Neuronal stem cell (in vitro differentiated cells): ENCODE measurements around the gene MTX1.
"Not testable (repeated sequence)": the region's sequence is repeated elsewhere in the genome, so short reads cannot be mapped to it uniquely, and the experiment has no call there.

Experiments
- DNase-seq: peaks from one replicate; pipeline ENCODE4 v3.0.0-alpha.2; 2013; ENCODE audit warnings: low spot score
- H2AFZ ChIP-seq: one replicate; pipeline ENCODE4 v1.6.1; 2013; ENCODE audit warnings: mild to moderate bottlenecking, low read length, inconsistent platforms
- H2AK5ac ChIP-seq: 2 replicates; pipeline ENCODE4 v1.6.1; 2013; ENCODE audit warnings: low read depth, mild to moderate bottlenecking, inconsistent platforms, low read length, moderate library complexity, mixed read lengths
- H2BK120ac ChIP-seq: 2 replicates; pipeline ENCODE4 v1.6.1; 2013; ENCODE audit warnings: low read depth, mild to moderate bottlenecking, inconsistent platforms, low read length, moderate library complexity, mixed read lengths
- H2BK12ac ChIP-seq: one replicate; pipeline ENCODE4 v1.6.1; 2013; ENCODE audit warnings: low read length, inconsistent platforms
- H2BK15ac ChIP-seq: 2 replicates; pipeline ENCODE4 v1.6.1; 2013; ENCODE audit warnings: mild to moderate bottlenecking, low read length, inconsistent platforms, mixed read lengths
- H2BK5ac ChIP-seq: one replicate; pipeline ENCODE4 v1.6.1; 2013; ENCODE audit warnings: inconsistent platforms, mild to moderate bottlenecking, low read length, moderate library complexity
- H3K14ac ChIP-seq: one replicate; pipeline ENCODE4 v1.6.1; 2013; ENCODE audit warnings: low read length, inconsistent platforms
- H3K18ac ChIP-seq: 2 replicates; pipeline ENCODE4 v1.6.1; 2013; ENCODE audit warnings: low read length, inconsistent platforms
- H3K23ac ChIP-seq: 2 replicates; pipeline ENCODE4 v1.6.1; 2013; ENCODE audit warnings: low read depth, mild to moderate bottlenecking, mixed read lengths, low read length, inconsistent platforms; ENCODE audit not compliant: poor library complexity
- H3K27ac ChIP-seq: replicated peaks from 3 replicates; pipeline ENCODE4 v1.5.1; 2013; ENCODE audit warnings: low read length, inconsistent platforms
- H3K27me3 ChIP-seq, 3 experiments: 2 replicates each; pipeline ENCODE4 v1.6.1; 2013; ENCODE audit warnings: low read length in 3 of 3, mild to moderate bottlenecking in 2 of 3, inconsistent platforms in 1 of 3, low read depth in 1 of 3, mixed read lengths in 1 of 3, moderate library complexity in 1 of 3; ENCODE audit not compliant: control insufficient read depth in 3 of 3, insufficient read depth in 3 of 3
- H3K36me3 ChIP-seq, 2 donors: replicated peaks in 1 of 2; 2 replicates each; pipeline ENCODE4 v1.6.1; 2013; ENCODE audit warnings: low read length in 2 of 2; ENCODE audit not compliant: control insufficient read depth in 2 of 2, insufficient read depth in 2 of 2
- H3K4ac ChIP-seq: 2 replicates; pipeline ENCODE4 v1.6.1; 2013; ENCODE audit warnings: inconsistent platforms, mild to moderate bottlenecking, low read length, moderate library complexity
- H3K4me1 ChIP-seq, 2 donors: 1 replicate in 1 of 2; 2 replicates in 1 of 2; pipeline ENCODE4 v1.6.1; 2013; ENCODE audit warnings: low read length in 2 of 2, low read depth in 1 of 2; ENCODE audit not compliant: control insufficient read depth in 2 of 2, insufficient read depth in 1 of 2
- H3K4me2 ChIP-seq: one replicate; pipeline ENCODE4 v1.6.1; 2013; ENCODE audit warnings: mild to moderate bottlenecking, low read length, inconsistent platforms; ENCODE audit not compliant: insufficient read depth, poor library complexity, severe bottlenecking
- H3K4me3 ChIP-seq, 2 donors: 2 replicates each; pipeline ENCODE4 v1.5.1; 2013; ENCODE audit warnings: low read length in 2 of 2, mild to moderate bottlenecking in 2 of 2, inconsistent platforms in 1 of 2, moderate library complexity in 1 of 2
- H3K79me1 ChIP-seq: one replicate; pipeline ENCODE4 v1.6.1; 2013; ENCODE audit warnings: low read depth, mild to moderate bottlenecking, inconsistent platforms, low read length, moderate library complexity
- H3K9ac ChIP-seq: one replicate; pipeline ENCODE4 v1.6.1; 2013; ENCODE audit warnings: mild to moderate bottlenecking, low read depth, low read length, inconsistent platforms; ENCODE audit not compliant: poor library complexity
- H3K9me3 ChIP-seq, 2 donors: replicated peaks in 1 of 2; 2 replicates each; pipeline versions ENCODE3 to v1.6.1; 2013; ENCODE audit warnings: low read length in 2 of 2, mild to moderate bottlenecking in 2 of 2, inconsistent platforms in 1 of 2, low read depth in 1 of 2, mixed read lengths in 1 of 2, moderate library complexity in 1 of 2; ENCODE audit not compliant: control insufficient read depth in 2 of 2, insufficient read depth in 1 of 2
- H4K8ac ChIP-seq: one replicate; pipeline ENCODE4 v1.6.1; 2013; ENCODE audit warnings: low read depth, mild to moderate bottlenecking, inconsistent platforms, low read length, moderate library complexity
- H4K91ac ChIP-seq: one replicate; pipeline ENCODE4 v1.6.1; 2013; ENCODE audit warnings: low read length, low read depth, mild to moderate bottlenecking, inconsistent platforms; ENCODE audit not compliant: poor library complexity
- WGBS, 2 donors: extraction: QIAGEN DNeasy Blood & Tissue Kit; methylation state at CpG; one replicate each; pipeline ENCODE4 v1.1.7; 2013; ENCODE audit warnings: missing lambda C conversion rate in 2 of 2, mixed read lengths in 1 of 2; ENCODE audit not compliant: insufficient read length in 2 of 2, insufficient replicate concordance in 1 of 2; ENCODE audit errors: extremely low coverage in 2 of 2; 5-methylcytosine and 5-hydroxymethylcytosine counted together

Gene MTX1

DNA sequence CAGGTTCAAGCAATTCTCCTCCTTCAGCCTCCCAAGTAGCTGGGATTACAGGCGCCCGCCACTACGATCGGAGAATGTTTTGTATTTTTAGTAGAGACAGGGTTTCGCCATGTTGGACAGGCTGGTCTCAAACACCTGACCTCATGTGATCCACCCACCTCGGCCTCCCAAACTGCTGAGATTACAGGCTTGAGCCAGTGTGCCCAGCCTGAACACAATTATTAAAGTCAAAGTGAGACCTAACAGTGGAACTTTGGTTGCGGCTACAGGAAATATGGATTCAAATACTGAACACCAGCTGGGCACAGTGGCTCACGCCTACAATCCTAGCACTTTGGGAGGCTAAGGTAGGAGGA lies 16.9 kb downstream of the MTX1 start:
- not testable (repeated sequence) for H3K79me1 ChIP-seq, DNase-seq, H2AFZ ChIP-seq, H2BK120ac ChIP-seq, H4K8ac ChIP-seq, H3K4ac ChIP-seq, H3K27me3 ChIP-seq, H3K9ac ChIP-seq, H3K27ac ChIP-seq, H2BK12ac ChIP-seq, H2BK15ac ChIP-seq, H2BK5ac ChIP-seq, H3K18ac ChIP-seq, H2AK5ac ChIP-seq, H3K4me2 ChIP-seq, H4K91ac ChIP-seq, H3K9me3 ChIP-seq
- Histone ChIP-seq H3K23ac (peak overlapping the region; percentile 18), H3K14ac (peak overlapping the region; percentile 6), H3K36me3 (peaks cover 3 to 39% of the 10 kb centered on the region in 2 donors), H3K4me1 (peaks cover 12% of the 10 kb centered on the region in 2 donors), H3K4me3 (peak overlapping the region in 1 of 2 donors; percentile 60)
- no CpG with 5 or more reads among the region's 8 CpGs for WGBS, 2 donors

DNA sequence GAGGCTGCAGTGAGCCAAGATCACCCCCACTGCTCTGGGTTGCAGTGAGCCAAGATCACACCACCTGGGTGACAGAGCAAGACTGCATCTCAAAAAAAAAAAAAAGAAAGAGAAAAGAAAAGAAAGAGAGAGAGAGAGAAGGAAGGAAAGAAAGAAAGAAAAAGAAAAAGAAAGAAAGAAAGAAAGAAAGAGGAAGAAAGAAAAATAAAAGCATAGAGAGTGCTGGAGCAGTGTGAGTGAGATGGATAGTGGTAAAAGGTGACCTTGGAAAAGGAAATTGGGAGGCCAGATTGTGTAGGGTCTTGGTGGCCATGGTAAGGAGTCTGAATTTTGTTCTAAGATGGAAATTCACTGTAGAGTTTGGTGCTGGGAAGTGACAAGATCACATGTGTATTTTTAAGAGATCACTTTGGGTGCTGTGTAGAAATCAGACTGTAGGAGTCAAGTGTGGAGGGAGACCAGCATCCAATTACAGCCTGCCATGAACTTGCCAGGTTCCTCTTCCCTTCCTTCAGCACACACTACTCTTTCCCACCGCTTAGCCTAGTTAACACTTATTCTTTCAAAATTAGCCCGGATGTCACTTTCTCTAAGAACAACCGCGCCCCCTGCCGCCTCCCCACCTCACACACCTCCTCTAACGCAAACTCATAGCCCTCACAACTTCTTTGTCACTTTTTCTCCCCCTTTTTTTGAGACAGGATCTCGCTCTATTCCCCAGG lies 17.9 kb downstream of the MTX1 start:
- Histone ChIP-seq H3K36me3 (peaks cover 3 to 35% of the 10 kb centered on the region in 2 donors), H3K27ac (peak overlapping the region; percentile 80), H3K14ac (no peak overlapping the region), H3K79me1 (peaks cover 3% of the 10 kb centered on the region), H2BK5ac (no peak overlapping the region), H3K4me3 (peak overlapping the region; percentile 60 to 82), H4K91ac (no peak overlapping the region), H3K9ac (no peak overlapping the region), H3K4ac (no peak overlapping the region), H3K4me1 (peaks cover 12% of the 10 kb centered on the region in 2 donors), H3K18ac (no peak overlapping the region), H3K23ac (no peak overlapping the region), H2BK120ac (no peak overlapping the region), H3K4me2 (peak overlapping the region; percentile 48), H2BK12ac (no peak overlapping the region), H2AK5ac (no peak overlapping the region), H3K9me3 (no peaks in the 10 kb centered on the region), H2AFZ (peak overlapping the region; percentile 59), H4K8ac (no peak overlapping the region), H2BK15ac (no peak overlapping the region), H3K27me3 (no peaks in the 10 kb centered on the region)
- WGBS, 2 donors: no CpG with 5 or more reads among the region's 7 CpGs
- peak; percentile 62 for DNase-seq

DNA sequence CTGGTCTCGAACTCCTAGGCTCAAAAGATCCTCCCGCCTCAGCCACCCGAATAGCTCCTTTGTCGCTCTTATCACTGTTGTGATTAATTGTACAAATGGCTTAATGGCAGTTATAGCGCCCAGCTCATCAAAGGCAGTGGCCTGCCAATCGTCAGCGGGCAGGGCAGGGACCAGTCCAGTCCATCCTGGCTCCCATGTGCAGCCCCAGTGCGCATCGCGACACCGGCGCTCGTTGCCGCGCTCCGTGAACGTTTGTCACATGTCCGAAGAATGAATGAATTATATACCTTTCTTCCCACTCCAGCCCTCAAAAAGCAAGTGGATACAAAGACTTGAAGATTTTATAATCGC lies 18.4 kb downstream of the MTX1 start:
- peak; percentile 66 for DNase-seq
- no peaks in the 10 kb centered on the region for H3K9me3 ChIP-seq
- no peak overlapping the region for H4K8ac ChIP-seq

DNA sequence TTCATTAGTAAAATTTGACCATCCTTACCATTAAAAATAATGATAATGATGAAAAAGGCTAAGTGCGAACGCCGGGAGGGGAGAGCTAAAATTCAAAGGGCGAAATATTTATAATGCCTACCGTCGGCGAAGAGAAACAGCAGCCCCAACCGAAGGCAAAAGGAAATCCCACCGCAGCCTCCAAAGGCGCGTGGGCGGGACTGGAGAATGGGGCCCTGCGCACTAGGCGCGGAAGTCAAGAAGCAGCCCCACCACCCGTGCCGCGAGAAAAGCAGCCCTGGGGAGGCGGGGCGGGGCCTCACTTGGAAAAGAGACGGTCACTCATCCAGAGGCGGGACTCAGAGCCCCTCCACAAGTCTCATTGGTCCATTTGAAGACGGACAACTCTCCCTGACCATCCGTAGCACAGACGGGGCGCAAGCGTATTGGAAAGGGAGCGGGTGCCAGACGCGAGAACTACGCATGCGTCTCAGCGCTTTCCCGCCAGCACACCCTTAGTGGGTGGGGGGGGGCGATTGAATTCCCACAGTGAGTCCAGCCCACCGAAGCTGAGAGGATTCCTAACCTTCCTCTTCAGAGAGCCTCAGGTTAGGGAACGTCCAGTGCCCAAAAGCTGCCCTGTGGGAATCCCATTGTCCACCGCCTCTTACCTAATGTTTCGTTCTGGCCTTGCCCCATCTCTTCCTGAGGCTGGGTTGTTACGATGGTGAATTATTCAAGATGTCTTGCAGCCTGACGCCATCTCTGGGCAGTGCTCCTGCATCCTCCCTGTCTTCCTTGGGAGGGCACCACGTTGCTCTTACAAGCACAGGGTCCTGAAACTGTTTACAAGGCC lies 19.0 kb downstream of the MTX1 start:
- no peak overlapping the region for H2BK5ac ChIP-seq
- no peak overlapping the region for H2BK15ac ChIP-seq
- peak overlapping the region; percentile 79 for H2AFZ ChIP-seq
- H2BK12ac ChIP-seq: no peak overlapping the region
- peak overlapping the region; percentile 85 for H3K27ac ChIP-seq
- H3K14ac ChIP-seq: no peak overlapping the region
- H3K4me1 ChIP-seq: peaks cover 12% of the 10 kb centered on the region in 2 donors
- H3K4me2 ChIP-seq: peak overlapping the region; percentile 63
- peak overlapping the region; percentile 60 to 82 for H3K4me3 ChIP-seq
- H4K91ac ChIP-seq: no peak overlapping the region
- H3K79me1 ChIP-seq: peaks cover 3% of the 10 kb centered on the region
- no peaks in the 10 kb centered on the region for H3K9me3 ChIP-seq
- H2BK120ac ChIP-seq: no peak overlapping the region
- H3K9ac ChIP-seq: peak overlapping the region; percentile 63
- no peaks in the 10 kb centered on the region for H3K27me3 ChIP-seq
- H3K4ac ChIP-seq: no peak overlapping the region
- WGBS, 2 donors: no CpG with 5 or more reads among the region's 42 CpGs
- H3K36me3 ChIP-seq: peaks cover 3 to 29% of the 10 kb centered on the region in 2 donors
- DNase-seq: peak; percentile 99
- H4K8ac ChIP-seq: peak overlapping the region; percentile 21
- no peak overlapping the region for H2AK5ac ChIP-seq
- H3K23ac ChIP-seq: no peak overlapping the region
- peak overlapping the region; percentile 39 for H3K18ac ChIP-seq

More for the DNA sequence above, 18.4 kb downstream of the MTX1 start:
- H3K27ac ChIP-seq: peak overlapping the region; percentile 80
- peak overlapping the region; percentile 76 for H3K9ac ChIP-seq
- peaks cover 3 to 32% of the 10 kb centered on the region in 2 donors for H3K36me3 ChIP-seq
- H3K4me1 ChIP-seq: peaks cover 12% of the 10 kb centered on the region in 2 donors
- WGBS, 2 donors: no CpG with 5 or more reads among the region's 19 CpGs
- no peak overlapping the region for H2BK120ac ChIP-seq
- no peaks in the 10 kb centered on the region for H3K27me3 ChIP-seq
- peak overlapping the region; percentile 59 for H2AFZ ChIP-seq
- no peak overlapping the region for H2BK5ac ChIP-seq
- H2AK5ac ChIP-seq: no peak overlapping the region
- H3K23ac ChIP-seq: no peak overlapping the region
- H3K18ac ChIP-seq: no peak overlapping the region
- H3K4ac ChIP-seq: no peak overlapping the region
- H2BK12ac ChIP-seq: no peak overlapping the region
- no peak overlapping the region for H2BK15ac ChIP-seq
- H3K14ac ChIP-seq: no peak overlapping the region
- peak overlapping the region; percentile 48 for H3K4me2 ChIP-seq
- peaks cover 3% of the 10 kb centered on the region for H3K79me1 ChIP-seq
- no peak overlapping the region for H4K91ac ChIP-seq
- H3K4me3 ChIP-seq: peak overlapping the region; percentile 60 to 82
